SK-N-SH (cell line): Measurements from ENCODE around the gene MAP2K7. TPM values are rescaled to one million over a fixed set of nuclear protein-coding genes. Genes with fewer than 3 reads are reported as not detected.

Experiments
- CTCF ChIA-PET: fragments of 300-600, 350-600 bp; formaldehyde crosslinking; extraction: SDS; loops from one replicate; lab custom pipeline; 2021; lab: Yijun Ruan, JAX
- POLR2A ChIA-PET: fragments of 350-600 bp; sonication (Branson Sonifier 250); formaldehyde crosslinking; extraction: SDS; loops from one replicate; lab custom pipeline; 2020; ENCODE audit warnings: antibody characterized with exemption, inconsistent platforms; lab: Yijun Ruan, JAX
- DNase-seq: peaks from one replicate; pipeline ENCODE4 v3.0.0; 2012
- H2AFZ ChIP-seq: fragments of 200-600 bp; sonication (generic); 2 replicates; pipeline ENCODE4 v1.8.1; 2016; ENCODE audit warnings: antibody characterized with exemption, mild to moderate bottlenecking, low read depth
- H3F3A ChIP-seq: fragments of 200-600 bp; sonication (generic); replicated peaks from 2 replicates; pipeline ENCODE3; 2016; ENCODE audit warnings: antibody characterized with exemption, mild to moderate bottlenecking; ENCODE audit not compliant: insufficient read depth
- H3K27ac ChIP-seq, 2 experiments: fragments of 200-500 bp in 1 of 2; fragments of 200-600 bp in 1 of 2; sonication (Bioruptor generic) in 1 of 2; sonication (generic), shearing (Covaris generic) in 1 of 2; 2 replicates each; pipeline versions ENCODE4 v1.5.1 to v1.6.1; 2014 to 2016; ENCODE audit warnings: low read depth in 2 of 2, inconsistent platforms in 1 of 2, low read length in 1 of 2, mild to moderate bottlenecking in 1 of 2, mixed read lengths in 1 of 2
- H3K27me3 ChIP-seq: fragments of 200-600 bp; sonication (generic), shearing (Covaris generic); 2 replicates; pipeline ENCODE4 v1.6.1; 2016; ENCODE audit warnings: mixed run types; ENCODE audit not compliant: insufficient read depth
- H3K36me3 ChIP-seq, 2 experiments: fragments of 200-500 bp in 1 of 2; fragments of 200-600 bp in 1 of 2; sonication (Bioruptor generic) in 1 of 2; sonication (generic) in 1 of 2; replicated peaks in 1 of 2; 2 replicates each; pipeline versions ENCODE3 to v1.5.1; 2014 to 2016; ENCODE audit warnings: low read length in 1 of 2, mild to moderate bottlenecking in 1 of 2; ENCODE audit not compliant: insufficient read depth in 2 of 2, control insufficient read depth in 1 of 2
- H3K4me1 ChIP-seq, 2 experiments: fragments of 200-500 bp in 1 of 2; fragments of 200-600 bp in 1 of 2; sonication (Bioruptor generic) in 1 of 2; sonication (generic), shearing (Covaris generic) in 1 of 2; 2 replicates each; pipeline versions ENCODE4 v1.5.1 to v1.6.1; 2014 to 2016; ENCODE audit warnings: low read depth in 1 of 2, low read length in 1 of 2, mixed run types in 1 of 2; ENCODE audit not compliant: insufficient read depth in 2 of 2, control insufficient read depth in 1 of 2
- H3K4me2 ChIP-seq: fragments of 200-600 bp; sonication (generic), shearing (Covaris generic); 2 replicates; pipeline ENCODE4 v1.6.1; 2017; ENCODE audit warnings: mixed run types
- H3K4me3 ChIP-seq, 2 experiments: fragments of 200-500 bp in 1 of 2; fragments of 200-600 bp in 1 of 2; sonication (Bioruptor generic) in 1 of 2; sonication (generic), shearing (Covaris generic) in 1 of 2; 2 replicates each; pipeline versions ENCODE4 v1.5.1 to v1.8.1; 2014 to 2016; ENCODE audit warnings: low read depth in 2 of 2, inconsistent platforms in 1 of 2, low read length in 1 of 2, mild to moderate bottlenecking in 1 of 2, mixed read lengths in 1 of 2, moderate library complexity in 1 of 2
- H3K79me2 ChIP-seq: fragments of 200-600 bp; sonication (generic); 2 replicates; pipeline ENCODE4 v1.8.1; 2017; ENCODE audit warnings: mild to moderate bottlenecking; ENCODE audit not compliant: insufficient read depth
- H3K9ac ChIP-seq: fragments of 200-600 bp; sonication (generic); 2 replicates; pipeline ENCODE4 v1.6.1; 2017; ENCODE audit warnings: mixed run types
- H3K9me2 ChIP-seq: fragments of 200-600 bp; sonication (generic); 2 replicates; pipeline ENCODE4 v1.6.1; 2017; ENCODE audit warnings: mixed run types
- H3K9me3 ChIP-seq: fragments of 200-600 bp; sonication (generic); 2 replicates; pipeline ENCODE4 v1.6.1; 2017; ENCODE audit warnings: mixed run types, mild to moderate bottlenecking, moderate library complexity
- H4K20me1 ChIP-seq: fragments of 200-600 bp; sonication (generic); 2 replicates; pipeline ENCODE4 v1.6.1; 2017; ENCODE audit warnings: mild to moderate bottlenecking, mixed run types; ENCODE audit not compliant: insufficient read depth
- CHD2 ChIP-seq: fragments of 150-350 bp; IDR thresholded peaks from 2 replicates; pipeline ENCODE4 v1.6.1; 2018; ENCODE audit warnings: low read length; ENCODE audit not compliant: partially characterized antibody
- ELF1 ChIP-seq: IDR thresholded peaks from 2 replicates; pipeline ENCODE4 v1.4.0; 2012
- GABPA ChIP-seq: IDR thresholded peaks from 2 replicates; pipeline ENCODE4 v1.4.0; 2012; ENCODE audit warnings: low read depth, mild to moderate bottlenecking
- POLR2AphosphoS5 ChIP-seq: IDR thresholded peaks from 2 replicates; pipeline ENCODE4 v1.6.1; 2012; ENCODE audit warnings: low read depth, low read length
- RAD21 ChIP-seq: IDR thresholded peaks from 2 replicates; pipeline ENCODE4 v1.6.1; 2012; ENCODE audit warnings: mild to moderate bottlenecking, low read length
- TAF1 ChIP-seq: IDR thresholded peaks from 2 replicates; pipeline ENCODE4 v1.6.1; 2012; ENCODE audit warnings: low read depth, mild to moderate bottlenecking, low read length, moderate library complexity, borderline replicate concordance
- TEAD4 ChIP-seq: IDR thresholded peaks from 2 replicates; pipeline ENCODE4 v1.4.0; 2012; ENCODE audit warnings: mild to moderate bottlenecking, borderline replicate concordance; ENCODE audit not compliant: insufficient read depth
- YY1 ChIP-seq: IDR thresholded peaks from 2 replicates; pipeline ENCODE4 v1.4.0; 2012; ENCODE audit warnings: low read depth, mild to moderate bottlenecking
- WGBS: methylation state at CpG from one replicate; pipeline ENCODE4 v1.1.6; 2017; ENCODE audit warnings: low lambda C conversion rate; 5-methylcytosine and 5-hydroxymethylcytosine counted together
- polyA plus RNA-seq, 3 experiments: library from polyadenylated mRNA; depleted of rRNA; stranded (reverse); fragments of >200 nt; gene quantifications; 2 replicates each; pipeline ENCODE4 v1.2.3, GENCODE V29; 2012
- TF ChIP-seq, protein P1 (sequence below): fragments of 200-600 bp; sonication (generic); IDR thresholded peaks from 2 replicates; pipeline ENCODE4 v1.6.1; 2017; ENCODE audit warnings: antibody characterized with exemption, mild to moderate bottlenecking, moderate library complexity
- TF ChIP-seq, protein P2 (sequence below): IDR thresholded peaks from 2 replicates; pipeline ENCODE4 v1.6.1; 2012; ENCODE audit warnings: mild to moderate bottlenecking, low read depth, low read length, moderate library complexity
- TF ChIP-seq, protein P3 (sequence below): IDR thresholded peaks from 2 replicates; pipeline ENCODE4 v1.4.0; 2012; ENCODE audit warnings: low read depth, borderline replicate concordance
- TF ChIP-seq, protein P4 (sequence below): fragments of 150-350 bp; IDR thresholded peaks from 2 replicates; pipeline ENCODE4 v1.6.1; 2016; ENCODE audit warnings: mild to moderate bottlenecking, low read depth, low read length

Gene MAP2K7
- polyA plus RNA-seq, 1 of the 3 experiments (the other 2 are of a cell fraction): 13.0 TPM

DNA sequence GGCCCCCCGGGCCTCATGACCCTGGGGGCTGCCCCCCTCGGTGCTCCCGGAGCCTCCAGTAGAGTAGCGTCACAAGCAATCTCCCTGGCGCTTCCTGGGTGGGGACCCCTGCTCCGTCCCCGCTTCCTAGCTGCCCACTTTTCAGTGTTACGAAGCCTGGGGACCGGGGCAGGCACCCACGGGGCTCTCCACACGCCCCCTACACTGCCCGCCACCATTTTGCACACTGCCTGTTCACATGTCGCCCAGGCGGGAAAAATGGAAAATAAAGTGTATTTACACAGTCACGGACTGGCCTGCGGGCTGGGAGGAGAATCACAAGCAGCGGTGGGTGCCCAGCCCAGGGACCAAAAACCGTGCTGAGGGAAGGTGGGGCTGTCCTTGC, 39.0 kb upstream of the MAP2K7 start:
- no peaks in the 10 kb centered on the region for H3K9me2 ChIP-seq
- H3K27me3 ChIP-seq: no peaks in the 10 kb centered on the region
- no peak overlapping the region for H3K27ac ChIP-seq
- H4K20me1 ChIP-seq: no peaks in the 10 kb centered on the region
- peaks cover 0 to 13% of the 10 kb centered on the region in 2 experiments; a peak in 1 of 4 replicates for H3K4me1 ChIP-seq
- no peaks in the 10 kb centered on the region for H3K79me2 ChIP-seq
- POLR2A ChIA-PET: no interaction called here
- H3K9ac ChIP-seq: no peak overlapping the region
- no peak overlapping the region for H3K4me2 ChIP-seq
- H3K9me3 ChIP-seq: no peaks in the 10 kb centered on the region
- no peak for DNase-seq
- H3K4me3 ChIP-seq: no peak overlapping the region
- H3K36me3 ChIP-seq: no peaks in the 10 kb centered on the region
- no peak overlapping the region for H2AFZ ChIP-seq
- TF ChIP-seq POLR2AphosphoS5 (no peak), TAF1 (no peak), RAD21 (no peak), GABPA (no peak), ELF1 (no peak), YY1 (no peak), CHD2 (no peak), TEAD4 (no peak)
- TF ChIP-seq, protein P1, sequence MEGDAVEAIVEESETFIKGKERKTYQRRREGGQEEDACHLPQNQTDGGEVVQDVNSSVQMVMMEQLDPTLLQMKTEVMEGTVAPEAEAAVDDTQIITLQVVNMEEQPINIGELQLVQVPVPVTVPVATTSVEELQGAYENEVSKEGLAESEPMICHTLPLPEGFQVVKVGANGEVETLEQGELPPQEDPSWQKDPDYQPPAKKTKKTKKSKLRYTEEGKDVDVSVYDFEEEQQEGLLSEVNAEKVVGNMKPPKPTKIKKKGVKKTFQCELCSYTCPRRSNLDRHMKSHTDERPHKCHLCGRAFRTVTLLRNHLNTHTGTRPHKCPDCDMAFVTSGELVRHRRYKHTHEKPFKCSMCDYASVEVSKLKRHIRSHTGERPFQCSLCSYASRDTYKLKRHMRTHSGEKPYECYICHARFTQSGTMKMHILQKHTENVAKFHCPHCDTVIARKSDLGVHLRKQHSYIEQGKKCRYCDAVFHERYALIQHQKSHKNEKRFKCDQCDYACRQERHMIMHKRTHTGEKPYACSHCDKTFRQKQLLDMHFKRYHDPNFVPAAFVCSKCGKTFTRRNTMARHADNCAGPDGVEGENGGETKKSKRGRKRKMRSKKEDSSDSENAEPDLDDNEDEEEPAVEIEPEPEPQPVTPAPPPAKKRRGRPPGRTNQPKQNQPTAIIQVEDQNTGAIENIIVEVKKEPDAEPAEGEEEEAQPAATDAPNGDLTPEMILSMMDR: no peak
- TF ChIP-seq, protein P2, sequence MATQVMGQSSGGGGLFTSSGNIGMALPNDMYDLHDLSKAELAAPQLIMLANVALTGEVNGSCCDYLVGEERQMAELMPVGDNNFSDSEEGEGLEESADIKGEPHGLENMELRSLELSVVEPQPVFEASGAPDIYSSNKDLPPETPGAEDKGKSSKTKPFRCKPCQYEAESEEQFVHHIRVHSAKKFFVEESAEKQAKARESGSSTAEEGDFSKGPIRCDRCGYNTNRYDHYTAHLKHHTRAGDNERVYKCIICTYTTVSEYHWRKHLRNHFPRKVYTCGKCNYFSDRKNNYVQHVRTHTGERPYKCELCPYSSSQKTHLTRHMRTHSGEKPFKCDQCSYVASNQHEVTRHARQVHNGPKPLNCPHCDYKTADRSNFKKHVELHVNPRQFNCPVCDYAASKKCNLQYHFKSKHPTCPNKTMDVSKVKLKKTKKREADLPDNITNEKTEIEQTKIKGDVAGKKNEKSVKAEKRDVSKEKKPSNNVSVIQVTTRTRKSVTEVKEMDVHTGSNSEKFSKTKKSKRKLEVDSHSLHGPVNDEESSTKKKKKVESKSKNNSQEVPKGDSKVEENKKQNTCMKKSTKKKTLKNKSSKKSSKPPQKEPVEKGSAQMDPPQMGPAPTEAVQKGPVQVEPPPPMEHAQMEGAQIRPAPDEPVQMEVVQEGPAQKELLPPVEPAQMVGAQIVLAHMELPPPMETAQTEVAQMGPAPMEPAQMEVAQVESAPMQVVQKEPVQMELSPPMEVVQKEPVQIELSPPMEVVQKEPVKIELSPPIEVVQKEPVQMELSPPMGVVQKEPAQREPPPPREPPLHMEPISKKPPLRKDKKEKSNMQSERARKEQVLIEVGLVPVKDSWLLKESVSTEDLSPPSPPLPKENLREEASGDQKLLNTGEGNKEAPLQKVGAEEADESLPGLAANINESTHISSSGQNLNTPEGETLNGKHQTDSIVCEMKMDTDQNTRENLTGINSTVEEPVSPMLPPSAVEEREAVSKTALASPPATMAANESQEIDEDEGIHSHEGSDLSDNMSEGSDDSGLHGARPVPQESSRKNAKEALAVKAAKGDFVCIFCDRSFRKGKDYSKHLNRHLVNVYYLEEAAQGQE: no peak
- TF ChIP-seq, protein P3, sequence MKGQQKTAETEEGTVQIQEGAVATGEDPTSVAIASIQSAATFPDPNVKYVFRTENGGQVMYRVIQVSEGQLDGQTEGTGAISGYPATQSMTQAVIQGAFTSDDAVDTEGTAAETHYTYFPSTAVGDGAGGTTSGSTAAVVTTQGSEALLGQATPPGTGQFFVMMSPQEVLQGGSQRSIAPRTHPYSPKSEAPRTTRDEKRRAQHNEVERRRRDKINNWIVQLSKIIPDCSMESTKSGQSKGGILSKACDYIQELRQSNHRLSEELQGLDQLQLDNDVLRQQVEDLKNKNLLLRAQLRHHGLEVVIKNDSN: no peak
- TF ChIP-seq, protein P4, sequence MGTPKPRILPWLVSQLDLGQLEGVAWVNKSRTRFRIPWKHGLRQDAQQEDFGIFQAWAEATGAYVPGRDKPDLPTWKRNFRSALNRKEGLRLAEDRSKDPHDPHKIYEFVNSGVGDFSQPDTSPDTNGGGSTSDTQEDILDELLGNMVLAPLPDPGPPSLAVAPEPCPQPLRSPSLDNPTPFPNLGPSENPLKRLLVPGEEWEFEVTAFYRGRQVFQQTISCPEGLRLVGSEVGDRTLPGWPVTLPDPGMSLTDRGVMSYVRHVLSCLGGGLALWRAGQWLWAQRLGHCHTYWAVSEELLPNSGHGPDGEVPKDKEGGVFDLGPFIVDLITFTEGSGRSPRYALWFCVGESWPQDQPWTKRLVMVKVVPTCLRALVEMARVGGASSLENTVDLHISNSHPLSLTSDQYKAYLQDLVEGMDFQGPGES: no peak
- no peaks in the 10 kb centered on the region for H3F3A ChIP-seq
- CTCF ChIA-PET: interaction anchor here (0.8 to 1.7 kb wide), 2 partner anchors 11 to 12 kb away, joined by 3 to 5 read pairs; no protein-coding TSS in a partner anchor
- 76% methylated on average over 18 of the region's 18 CpGs for WGBS
